Posterior cingulate gyrus (tissue), 11 donors: ENCODE measurements around the gene GGNBP2.
A peak's percentile ranks its signal among the peaks of the same experiment; 100 is the strongest.
"Not testable (repeated sequence)": the region's sequence is repeated elsewhere in the genome, so short reads cannot be mapped to it uniquely, and the experiment has no call there.

Experiments
- DNase-seq, 10 donors: peaks; one replicate each; pipeline versions ENCODE4 v3.0.0 to v3.0.0-alpha.2; 2020 to 2021; ENCODE audit warnings: mixed read lengths in 3 of 10
- intact Hi-C: fragments of 100-400 bp; cut with DNase I; formaldehyde crosslinking; loops from one replicate; pipeline ENCODE4 v1.15.1; 2023

Gene GGNBP2, protein sequence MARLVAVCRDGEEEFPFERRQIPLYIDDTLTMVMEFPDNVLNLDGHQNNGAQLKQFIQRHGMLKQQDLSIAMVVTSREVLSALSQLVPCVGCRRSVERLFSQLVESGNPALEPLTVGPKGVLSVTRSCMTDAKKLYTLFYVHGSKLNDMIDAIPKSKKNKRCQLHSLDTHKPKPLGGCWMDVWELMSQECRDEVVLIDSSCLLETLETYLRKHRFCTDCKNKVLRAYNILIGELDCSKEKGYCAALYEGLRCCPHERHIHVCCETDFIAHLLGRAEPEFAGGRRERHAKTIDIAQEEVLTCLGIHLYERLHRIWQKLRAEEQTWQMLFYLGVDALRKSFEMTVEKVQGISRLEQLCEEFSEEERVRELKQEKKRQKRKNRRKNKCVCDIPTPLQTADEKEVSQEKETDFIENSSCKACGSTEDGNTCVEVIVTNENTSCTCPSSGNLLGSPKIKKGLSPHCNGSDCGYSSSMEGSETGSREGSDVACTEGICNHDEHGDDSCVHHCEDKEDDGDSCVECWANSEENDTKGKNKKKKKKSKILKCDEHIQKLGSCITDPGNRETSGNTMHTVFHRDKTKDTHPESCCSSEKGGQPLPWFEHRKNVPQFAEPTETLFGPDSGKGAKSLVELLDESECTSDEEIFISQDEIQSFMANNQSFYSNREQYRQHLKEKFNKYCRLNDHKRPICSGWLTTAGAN

GRCh38 chr17:36544307-36545076 lies at the start of gene GGNBP2:
TSS of gene GGNBP2 (plus strand) at chr17:36544919. CDS start at chr17:36545725, 806 bp downstream.
- intact Hi-C loops = loop anchor here (1.0 to 5.0 kb wide), 3 partner anchors 9 to 58 kb away; partner anchors contain the start of gene MRM1
- peak; percentile 77 to 98 (median 90) for DNase-seq

DNA sequence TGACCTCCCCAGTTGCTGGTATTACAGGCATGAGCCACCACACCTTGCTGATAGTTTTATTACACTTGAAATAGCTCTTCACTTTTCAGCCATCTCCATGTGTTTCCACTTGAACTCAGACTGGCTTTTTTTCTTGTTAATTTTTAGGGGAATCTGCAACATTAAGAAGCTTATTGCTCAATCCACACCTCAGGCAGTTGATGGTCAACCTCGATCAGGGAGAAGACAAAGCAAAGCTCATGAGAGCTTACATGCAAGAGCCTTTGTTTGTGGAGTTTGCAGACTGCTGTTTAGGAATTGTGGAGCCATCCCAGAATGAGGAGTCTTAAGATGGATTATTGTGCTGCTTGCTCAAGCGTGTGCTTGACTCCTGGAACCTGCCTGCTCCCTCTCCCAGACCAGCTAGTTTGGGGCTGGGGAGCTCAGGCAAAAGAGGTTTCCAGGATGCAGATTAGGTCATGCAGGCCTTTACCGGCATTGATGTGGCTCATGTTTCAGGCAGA lies 49.6 kb upstream of the GGNBP2 start:
- intact Hi-C loops = no loop called here
- no peak for DNase-seq

- intact Hi-C loops = no loop called here
Measured at GRCh38 chr17:36496018-36496789, 48.5 kb upstream of the GGNBP2 start.

DNA sequence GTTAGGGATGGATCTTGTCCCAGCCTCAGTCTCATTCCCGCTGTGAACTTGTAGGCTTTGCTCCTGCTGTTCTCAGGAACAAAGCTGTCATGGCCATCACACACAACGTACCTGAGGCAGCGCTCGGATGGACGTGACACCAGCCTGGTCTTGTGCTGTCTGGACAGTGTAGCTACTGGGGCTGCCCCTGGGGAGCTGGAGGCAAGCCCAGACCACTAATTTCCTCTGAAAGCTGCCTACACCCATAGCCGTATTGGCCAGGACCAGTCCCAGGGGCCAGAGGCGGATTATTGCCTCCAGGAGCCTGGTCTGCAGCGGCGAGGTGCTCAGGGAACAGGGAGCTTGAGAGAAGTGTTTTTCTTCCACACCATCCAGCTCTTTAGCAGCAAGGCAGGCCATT lies 46.6 kb upstream of the GGNBP2 start:
- DNase-seq = no peak
- intact Hi-C loops = no loop called here

More at GRCh38 chr17:36496018-36496789, 48.5 kb upstream of the GGNBP2 start:
- DNase-seq = peak in 4 of 10 donors; percentile 23 to 87 (median 42)

- intact Hi-C loops = no loop called here
- DNase-seq = no peak
Measured at GRCh38 chr17:36498560-36499300, 46.0 kb upstream of the GGNBP2 start.

DNA sequence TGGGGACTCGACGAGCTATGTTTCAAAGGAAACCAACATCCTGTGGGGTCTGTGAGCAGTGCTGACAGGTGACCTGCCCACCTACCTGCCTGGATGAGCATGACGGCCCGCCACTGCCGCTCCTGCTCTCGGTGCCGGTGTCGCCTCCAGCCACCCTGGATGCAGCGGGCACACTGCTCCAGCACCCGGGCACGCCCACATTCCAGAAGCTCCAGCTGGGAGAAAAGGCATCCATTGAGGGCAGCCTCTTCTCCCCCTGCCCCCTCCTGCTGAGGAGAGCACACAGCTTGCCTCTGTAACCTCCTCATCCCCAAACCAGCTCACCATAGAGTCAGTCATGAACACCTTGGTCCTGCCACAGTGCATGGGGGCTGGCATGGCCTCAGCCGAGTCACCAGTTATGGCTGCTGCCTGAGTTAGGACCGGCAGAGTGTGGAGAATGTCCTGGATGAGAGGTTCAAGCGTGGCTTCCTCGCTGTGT lies 43.9 kb upstream of the GGNBP2 start:
- DNase-seq = peak in 1 of 10 donors; percentile 55
- intact Hi-C loops = no loop called here

GRCh38 chr17:36501351-36501750 lies 43.4 kb upstream of the GGNBP2 start:
- intact Hi-C loops = no loop called here
- DNase-seq = peak in 1 of 10 donors; percentile 67

DNA sequence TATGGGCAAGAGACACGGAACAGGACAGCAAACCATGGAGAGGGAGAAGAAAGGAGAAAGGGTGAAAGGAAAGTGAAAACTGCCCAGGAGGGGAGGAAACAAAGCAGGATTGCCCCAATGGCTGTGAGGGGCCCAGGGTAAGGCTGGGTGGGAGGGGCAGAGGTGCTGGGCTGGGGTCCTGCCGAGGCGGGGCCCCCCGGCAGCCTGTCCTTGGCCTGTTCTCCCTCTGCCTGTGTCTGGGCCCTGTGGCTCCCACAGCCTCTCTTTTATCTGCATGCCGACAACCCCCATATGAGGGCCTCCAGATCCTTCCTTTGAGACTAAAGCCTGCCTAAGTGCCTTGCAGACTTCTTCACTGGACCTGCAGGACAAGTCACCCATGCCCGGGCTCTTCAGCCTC lies 42.8 kb upstream of the GGNBP2 start:
- intact Hi-C loops = no loop called here
- DNase-seq = no peak

- DNase-seq = no peak
- intact Hi-C loops = no loop called here
Measured at GRCh38 chr17:36503456-36504155, 41.1 kb upstream of the GGNBP2 start.

DNA sequence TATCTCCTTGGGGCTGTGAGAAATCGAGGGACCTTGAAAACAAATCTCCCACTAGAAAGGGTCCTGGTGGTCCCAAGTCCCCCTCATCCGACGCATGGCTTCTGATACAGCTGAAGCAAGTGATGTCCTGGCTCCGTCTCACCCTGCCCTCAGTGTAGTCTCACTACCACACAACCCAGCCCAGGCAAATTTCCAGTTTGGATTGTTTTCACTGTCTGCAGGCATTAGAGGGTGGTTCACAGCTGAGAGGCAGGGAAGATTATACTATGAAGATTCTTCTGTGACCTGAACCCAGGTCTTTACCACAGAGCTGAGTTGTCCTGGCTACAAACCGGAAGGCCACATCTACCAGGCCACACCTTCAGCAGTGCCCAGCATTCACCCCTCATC lies 40.6 kb upstream of the GGNBP2 start:
- intact Hi-C loops = no loop called here

DNA sequence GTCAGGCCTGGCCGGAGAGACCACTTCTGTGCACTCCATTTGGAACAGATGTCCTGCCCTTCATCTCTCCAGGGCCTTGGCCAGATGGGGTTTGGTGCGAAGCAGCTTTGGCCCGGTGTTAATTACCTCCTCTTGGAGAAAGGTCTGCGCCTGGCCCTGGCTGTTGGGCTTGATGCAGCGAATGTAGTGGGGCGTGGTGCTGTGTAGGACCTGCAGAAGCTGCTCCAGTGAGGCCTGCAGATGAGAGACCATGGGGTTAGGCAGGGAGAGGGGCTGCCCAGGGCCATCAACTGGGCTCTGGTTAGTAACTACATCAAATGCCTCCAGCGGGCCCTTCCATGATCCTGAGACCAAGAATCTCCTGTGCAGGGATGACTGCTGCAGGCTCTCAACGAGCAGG lies 39.5 kb upstream of the GGNBP2 start:
- intact Hi-C loops = no loop called here
- no peak for DNase-seq

More for the DNA sequence above, 40.6 kb upstream of the GGNBP2 start:
- DNase-seq = no peak

- intact Hi-C loops = no loop called here
- no peak for DNase-seq
Measured at GRCh38 chr17:36506249-36506826, 38.4 kb upstream of the GGNBP2 start.

GRCh38 chr17:36506831-36507230 lies 37.9 kb upstream of the GGNBP2 start:
- no peak for DNase-seq
- intact Hi-C loops = no loop called here

- intact Hi-C loops = no loop called here
- DNase-seq = no peak
Measured at GRCh38 chr17:36507266-36507665, 37.5 kb upstream of the GGNBP2 start.

- intact Hi-C loops = not testable (repeated sequence)
Measured at GRCh38 chr17:36508439-36508838, 36.3 kb upstream of the GGNBP2 start.

GRCh38 chr17:36509272-36509985 lies 35.3 kb upstream of the GGNBP2 start:
- no peak for DNase-seq
- intact Hi-C loops = no loop called here

More at GRCh38 chr17:36508439-36508838, 36.3 kb upstream of the GGNBP2 start:
- not testable (repeated sequence) for DNase-seq

DNA sequence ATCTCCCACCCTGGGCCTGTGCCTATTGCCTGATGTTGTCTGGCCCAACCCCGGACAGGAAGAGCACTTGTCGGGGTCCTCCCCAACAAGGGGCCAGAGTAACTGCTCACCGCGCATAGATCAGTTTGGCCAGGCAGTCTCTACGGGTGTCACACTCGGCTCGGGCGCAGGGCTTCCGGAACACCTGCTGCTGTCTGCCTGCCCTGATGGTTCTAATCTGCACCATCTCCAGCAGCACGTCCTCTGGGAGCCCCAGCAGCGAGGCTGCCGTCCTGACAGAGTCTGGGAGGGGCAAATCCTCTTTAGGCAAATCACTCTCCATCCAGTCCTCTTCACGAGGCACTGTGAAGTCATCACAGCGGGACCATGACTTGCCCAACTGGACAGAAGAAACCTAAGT lies 34.1 kb upstream of the GGNBP2 start:
- no peak for DNase-seq
- intact Hi-C loops = no loop called here
